ENCODE measurements around the gene RNF112. TPM values are rescaled to one million over a fixed set of nuclear protein-coding genes. Genes with fewer than 3 reads are reported as not detected.
A peak's percentile ranks its signal among the peaks of the same experiment; 100 is the strongest.

RNF112 gene
- total RNA-seq, 1 donor from 2014 or later = 0.84 TPM

GRCh38 chr17:19376811-19377210, 34.2 kb upstream of the RNF112 start:
- peak overlapping the region; percentile 95 for H3K4me3 Mint-ChIP-seq
- DNase-seq (ENCODE audit: low read depth, low spot score) = no peak
- H3K27me3 Mint-ChIP-seq (ENCODE audit: low read depth) = no peaks in the 10 kb centered on the region
- no peaks in the 10 kb centered on the region for H3K9me3 Mint-ChIP-seq
- H3K4me1 Mint-ChIP-seq = peaks cover 33% of the 10 kb centered on the region
- no peak for TF ChIP-seq CTCF (conservative IDR thresholded peaks at IDR 0.05)
- H3K27ac Mint-ChIP-seq (ENCODE audit: unreplicated experiment) = no peak overlapping the region
- H3K36me3 Mint-ChIP-seq (ENCODE audit: low read depth) = peaks cover 4% of the 10 kb centered on the region

GRCh38 chr17:19377602-19378415, 33.2 kb upstream of the RNF112 start:
- Mint-ChIP-seq H3K27ac (ENCODE audit: unreplicated experiment) (peak overlapping the region; percentile 96), H3K9me3 (no peaks in the 10 kb centered on the region), H3K4me1 (peaks cover 29% of the 10 kb centered on the region), H3K4me3 (peak overlapping the region; percentile 95), H3K36me3 (ENCODE audit: low read depth) (peaks cover 4% of the 10 kb centered on the region), H3K27me3 (ENCODE audit: low read depth) (no peaks in the 10 kb centered on the region)
- DNase-seq (ENCODE audit: low read depth, low spot score) = peak; percentile 84
- TF ChIP-seq CTCF (conservative IDR thresholded peaks at IDR 0.05) = no peak

GRCh38 chr17:19378416-19379360, 32.3 kb upstream of the RNF112 start, which contains the start of gene MAPK7:
Gene MAPK7 (plus strand): TSS chr17:19378498. CDS start chr17:19378901, 403 bp downstream.
- Mint-ChIP-seq H3K27me3 (ENCODE audit: low read depth) (no peaks in the 10 kb centered on the region), H3K4me1 (peaks cover 29% of the 10 kb centered on the region), H3K27ac (ENCODE audit: unreplicated experiment) (peak within 1 kb of the TSS; percentile 96), H3K4me3 (peak within 1 kb of the TSS; percentile 95), H3K36me3 (ENCODE audit: low read depth) (peaks cover 4% of the 10 kb centered on the region), H3K9me3 (no peaks in the 10 kb centered on the region)
- peak; percentile 93 for DNase-seq (ENCODE audit: low read depth, low spot score)
- TF ChIP-seq CTCF (conservative IDR thresholded peaks at IDR 0.05) = no peak

GRCh38 chr17:19379361-19380065, 31.5 kb upstream of the RNF112 start:
- H3K27ac Mint-ChIP-seq (ENCODE audit: unreplicated experiment) = peak overlapping the region; percentile 60
- H3K4me1 Mint-ChIP-seq = peaks cover 26% of the 10 kb centered on the region
- no peak for TF ChIP-seq CTCF (conservative IDR thresholded peaks at IDR 0.05)
- no peak for DNase-seq (ENCODE audit: low read depth, low spot score)
- peaks cover 8% of the 10 kb centered on the region for H3K36me3 Mint-ChIP-seq (ENCODE audit: low read depth)
- H3K4me3 Mint-ChIP-seq = peak overlapping the region; percentile 95
- H3K27me3 Mint-ChIP-seq (ENCODE audit: low read depth) = no peaks in the 10 kb centered on the region
- H3K9me3 Mint-ChIP-seq = no peaks in the 10 kb centered on the region

All from neural crest cell (in vitro differentiated cells).